A549 (cell line): ENCODE measurements around the gene FAM107B. TPM values are rescaled to one million over a fixed set of nuclear protein-coding genes. Genes with fewer than 3 reads are reported as not detected.

Experiments
- ATAC-seq, 2 experiments: fragments of 200-7000 bp in 1 of 2; fragments of >200 bp in 1 of 2; cut with Nextera tagmentation in 1 of 2; cut with Tn5 transposase in 1 of 2; 3 replicates each; pipeline versions ENCODE4 v1.8.0 to v1.9.1; 2018 to 2020; ENCODE audit warnings: mild to moderate bottlenecking in 1 of 2, moderate library complexity in 1 of 2
- CTCF ChIA-PET: fragments of 300-600 bp; sonication (Branson Sonifier 250); formaldehyde crosslinking; extraction: SDS; loops from one replicate; lab custom pipeline; 2021; ENCODE audit warnings: antibody characterized with exemption, inconsistent platforms; lab: Yijun Ruan, JAX
- POLR2A ChIA-PET: fragments of 350-600 bp; formaldehyde crosslinking; extraction: SDS; loops from one replicate; lab custom pipeline; 2021; ENCODE audit warnings: antibody characterized with exemption, inconsistent platforms; lab: Yijun Ruan, JAX
- DNase-seq, 2 experiments: peaks; one replicate each; pipeline versions ENCODE4 v3.0.0 to v3.0.0-alpha.2; 2011 to 2016; ENCODE audit warnings: low read depth in 1 of 2, low spot score in 1 of 2
- FAIRE-seq: peaks from 2 replicates; lab custom pipeline; 2011; peaks lifted over from hg19 to GRCh38; lab: Jason Lieb, UNC
- H3K27ac ChIP-seq, 2 experiments: fragments of >200 bp; sonication (Bioruptor Twin); formaldehyde crosslinking; 3 replicates each; pipeline ENCODE4 v1.5.1; 2016 to 2017
- H3K4me1 ChIP-seq: fragments of >200 bp; sonication (Bioruptor Twin); formaldehyde crosslinking; 3 replicates; pipeline ENCODE4 v1.6.1; 2016
- H3K4me2 ChIP-seq: fragments of >200 bp; sonication (Bioruptor Twin); formaldehyde crosslinking; 3 replicates; pipeline ENCODE4 v1.6.1; 2016
- H3K4me3 ChIP-seq: fragments of >200 bp; sonication (Bioruptor Twin); formaldehyde crosslinking; 3 replicates; pipeline ENCODE4 v1.5.1; 2016
- H3K9me3 ChIP-seq: fragments of >200 bp; sonication (Bioruptor Twin); formaldehyde crosslinking; 3 replicates; pipeline ENCODE4 v1.6.1; 2016
- CHD2 ChIP-seq: fragments of 150-350 bp; IDR thresholded peaks from 2 replicates; pipeline ENCODE4 v1.6.1; 2014; ENCODE audit warnings: low read length; ENCODE audit not compliant: partially characterized antibody
- EP300 ChIP-seq, 2 experiments: fragments of >200 bp; sonication (Bioruptor Twin); formaldehyde crosslinking; IDR thresholded peaks; 2 replicates in 1 of 2; 3 replicates in 1 of 2; pipeline ENCODE4 v1.6.1; 2016 to 2017
- GATA3 ChIP-seq: IDR thresholded peaks from 2 replicates; pipeline ENCODE4 v1.6.1; 2012; ENCODE audit warnings: borderline replicate concordance
- HOXB5 ChIP-seq: fragments of 250-450 bp; sonication (Bioruptor Pico); IDR thresholded peaks from 2 replicates; pipeline ENCODE4 v1.5.0; 2020; ENCODE audit warnings: mild to moderate bottlenecking, moderate library complexity
- JUN ChIP-seq, 2 experiments: fragments of >200 bp; sonication (Bioruptor Twin); formaldehyde crosslinking; IDR thresholded peaks; 2 replicates in 1 of 2; 3 replicates in 1 of 2; pipeline ENCODE4 v1.6.1; 2016 to 2017
- NPAS2 ChIP-seq: fragments of 250-450 bp; sonication (Bioruptor Pico); IDR thresholded peaks from 2 replicates; pipeline ENCODE4 v1.8.0; 2022; ENCODE audit warnings: mild to moderate bottlenecking, moderate library complexity, borderline replicate concordance
- POLR2AphosphoS2 ChIP-seq: conservative IDR thresholded peaks from 2 replicates; pipeline ENCODE4 v1.6.1; 2012; ENCODE audit warnings: low read length, improper control_type of control experiment, inconsistent platforms
- RCOR1 ChIP-seq: fragments of 150-350 bp; IDR thresholded peaks from 2 replicates; pipeline ENCODE4 v1.6.1; 2014; ENCODE audit warnings: antibody characterized with exemption, low read length, low read depth
- RFX5 ChIP-seq: fragments of 450-650 bp; IDR thresholded peaks from 2 replicates; pipeline ENCODE4 v1.7.1; 2014; ENCODE audit warnings: antibody characterized with exemption, mild to moderate bottlenecking, moderate library complexity
- RNF2 ChIP-seq: fragments of 200-600 bp; sonication (generic); IDR thresholded peaks from 2 replicates; pipeline ENCODE4 v1.6.1; 2016; ENCODE audit warnings: low read depth, mild to moderate bottlenecking, antibody characterized with exemption, moderate library complexity, borderline replicate concordance
- SMC3 ChIP-seq: fragments of >200 bp; sonication (Bioruptor Twin); formaldehyde crosslinking; IDR thresholded peaks from 3 replicates; pipeline ENCODE4 v1.6.1; 2018; ENCODE audit warnings: inconsistent platforms
- SREBF2 ChIP-seq: fragments of 450-650 bp; IDR thresholded peaks from 2 replicates; pipeline ENCODE4 v1.6.1; 2014; ENCODE audit warnings: mild to moderate bottlenecking, moderate library complexity
- TFCP2L1 ChIP-seq: fragments of 250-450 bp; sonication (Bioruptor Pico); IDR thresholded peaks from 2 replicates; pipeline ENCODE4 v1.5.0; 2021; ENCODE audit warnings: mild to moderate bottlenecking
- WGBS: methylation state at CpG from one replicate; pipeline ENCODE4 v1.1.6; 2017; ENCODE audit errors: missing lambda C conversion rate; 5-methylcytosine and 5-hydroxymethylcytosine counted together
- polyA plus RNA-seq, 4 experiments: library from polyadenylated mRNA; depleted of rRNA in 3 of 4; stranded (reverse); fragments of >200 nt; fragmentation: RNase III in 1 of 4; extraction: RNeasy Plus Mini Kit Qiagen cat#74134 plus additional on column Dnase treatment in 1 of 4; gene quantifications; 2 replicates in 3 of 4; 3 replicates in 1 of 4; pipeline ENCODE4 v1.2.3, GENCODE V29; 2011 to 2017
- TF ChIP-seq, protein P1 (sequence below): fragments of >200 bp; sonication (Bioruptor Twin); formaldehyde crosslinking; IDR thresholded peaks from 3 replicates; pipeline ENCODE4 v1.6.1; 2016
- TF ChIP-seq, protein P2 (sequence below): fragments of 250-450 bp; sonication (Bioruptor Pico); IDR thresholded peaks from 2 replicates; pipeline ENCODE4 v1.5.0; 2020; ENCODE audit warnings: low read depth, mild to moderate bottlenecking, moderate library complexity

Gene FAM107B
- polyA plus RNA-seq, 2 of the 4 experiments (the other 2 are of a cell fraction) = 99.9 to 173 TPM

DNA sequence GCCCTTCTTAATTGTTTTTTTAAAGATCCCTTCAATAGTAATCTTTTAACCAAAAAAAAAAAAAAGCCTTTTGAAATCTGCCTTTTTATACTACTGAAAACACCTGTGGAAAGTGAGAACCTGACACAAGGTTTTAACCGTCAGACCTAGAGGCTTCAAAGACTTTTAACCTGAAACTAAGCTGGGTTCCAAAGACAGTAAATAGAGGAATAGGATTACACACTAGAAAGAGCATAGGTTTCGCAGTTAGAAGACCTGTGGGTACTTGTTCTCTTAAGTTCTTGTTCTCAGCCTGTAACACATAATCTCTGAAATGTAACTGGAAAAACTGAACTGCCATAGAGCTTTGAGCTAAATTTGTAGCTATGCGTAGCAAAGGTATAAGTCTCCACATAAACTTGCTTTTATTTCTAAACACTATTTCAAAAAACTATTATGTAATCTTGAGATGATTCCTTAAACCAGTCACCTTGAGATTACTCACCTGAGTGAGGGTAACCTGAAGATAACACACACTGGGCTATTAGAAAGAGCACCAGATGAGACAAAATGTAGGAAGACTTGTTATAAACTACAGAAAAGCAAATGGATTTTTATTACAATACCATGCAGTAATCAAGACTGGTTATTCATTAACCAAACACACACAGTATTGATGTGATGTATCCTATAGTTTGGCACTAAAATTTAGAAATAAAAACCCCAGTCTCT is 247.4 kb downstream of the FAM107B start:
- peak overlapping the region; percentile 17; the same call in 2 of the 3 replicates for H3K4me2 ChIP-seq
- TF ChIP-seq, protein P1, sequence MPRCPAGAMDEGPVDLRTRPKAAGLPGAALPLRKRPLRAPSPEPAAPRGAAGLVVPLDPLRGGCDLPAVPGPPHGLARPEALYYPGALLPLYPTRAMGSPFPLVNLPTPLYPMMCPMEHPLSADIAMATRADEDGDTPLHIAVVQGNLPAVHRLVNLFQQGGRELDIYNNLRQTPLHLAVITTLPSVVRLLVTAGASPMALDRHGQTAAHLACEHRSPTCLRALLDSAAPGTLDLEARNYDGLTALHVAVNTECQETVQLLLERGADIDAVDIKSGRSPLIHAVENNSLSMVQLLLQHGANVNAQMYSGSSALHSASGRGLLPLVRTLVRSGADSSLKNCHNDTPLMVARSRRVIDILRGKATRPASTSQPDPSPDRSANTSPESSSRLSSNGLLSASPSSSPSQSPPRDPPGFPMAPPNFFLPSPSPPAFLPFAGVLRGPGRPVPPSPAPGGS = no peak
- 94% methylated on average over 3 of the region's 3 CpGs for WGBS
- FAIRE-seq (no peak), ATAC-seq (no peak), DNase-seq (no peak)
- no peak overlapping the region for H3K27ac ChIP-seq
- ChIA-PET CTCF (interaction anchor here (1.5 to 1.7 kb wide), 2 partner anchors 9 to 15 kb away, joined by 3 to 4 read pairs; no protein-coding TSS in a partner anchor), POLR2A (no interaction called here)
- H3K9me3 ChIP-seq = no peaks in the 10 kb centered on the region
- no peak overlapping the region for H3K4me3 ChIP-seq
- H3K4me1 ChIP-seq = peaks cover 73% of the 10 kb centered on the region

DNA sequence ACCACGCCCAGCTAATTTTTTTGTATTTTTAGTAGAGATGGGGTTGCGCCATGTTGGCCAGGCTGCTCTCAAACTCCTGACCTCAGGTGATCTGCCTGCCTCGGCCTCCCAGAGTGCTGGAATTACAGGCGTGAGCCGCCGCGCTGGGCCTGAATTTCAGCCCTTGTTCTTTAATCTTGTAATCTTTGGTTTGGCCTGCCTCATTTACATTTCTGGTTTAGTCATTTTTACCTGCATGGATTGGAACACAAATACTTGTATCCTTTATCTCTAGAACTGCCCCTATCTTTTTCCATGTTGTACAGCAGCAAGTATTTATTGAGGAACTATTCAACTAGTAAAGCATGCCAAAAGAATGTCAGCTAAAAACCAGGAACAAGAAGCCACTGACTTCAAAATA is 248.4 kb downstream of the FAM107B start:
- no peak for DNase-seq
- no peaks in the 10 kb centered on the region for H3K9me3 ChIP-seq
- FAIRE-seq = no peak
- peaks cover 63% of the 10 kb centered on the region for H3K4me1 ChIP-seq
- ChIA-PET CTCF (interaction anchor here (0.6 to 1.7 kb wide), 4 partner anchors 10 to 626 kb away, joined by 3 to 5 read pairs (median 4); no protein-coding TSS in a partner anchor), POLR2A (no interaction called here)
- no peak overlapping the region for H3K27ac ChIP-seq
- no peak overlapping the region for H3K4me3 ChIP-seq
- TF ChIP-seq, protein P2, sequence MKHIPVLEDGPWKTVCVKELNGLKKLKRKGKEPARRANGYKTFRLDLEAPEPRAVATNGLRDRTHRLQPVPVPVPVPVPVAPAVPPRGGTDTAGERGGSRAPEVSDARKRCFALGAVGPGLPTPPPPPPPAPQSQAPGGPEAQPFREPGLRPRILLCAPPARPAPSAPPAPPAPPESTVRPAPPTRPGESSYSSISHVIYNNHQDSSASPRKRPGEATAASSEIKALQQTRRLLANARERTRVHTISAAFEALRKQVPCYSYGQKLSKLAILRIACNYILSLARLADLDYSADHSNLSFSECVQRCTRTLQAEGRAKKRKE (CRISPR knock-in tag) = no peak
- TF ChIP-seq RCOR1 = no peak
- TF ChIP-seq SMC3 = no peak
- no peak for TF ChIP-seq NPAS2 (CRISPR knock-in tag)
- no peak for TF ChIP-seq RFX5
- TF ChIP-seq, protein P1 = no peak
- TF ChIP-seq SREBF2 = no peak
- no peak for TF ChIP-seq RNF2
- TF ChIP-seq GATA3 = no peak
- no peak for TF ChIP-seq HOXB5 (CRISPR knock-in tag)
- no peak for TF ChIP-seq CHD2
- no peak for TF ChIP-seq POLR2AphosphoS2
- no peak for TF ChIP-seq EP300 (IDR thresholded peaks at IDR 0.05)
- TF ChIP-seq TFCP2L1 (CRISPR knock-in tag) = no peak
- no peak for ATAC-seq
- WGBS = 94% methylated on average over 7 of the region's 7 CpGs
- no peak overlapping the region for H3K4me2 ChIP-seq

DNA sequence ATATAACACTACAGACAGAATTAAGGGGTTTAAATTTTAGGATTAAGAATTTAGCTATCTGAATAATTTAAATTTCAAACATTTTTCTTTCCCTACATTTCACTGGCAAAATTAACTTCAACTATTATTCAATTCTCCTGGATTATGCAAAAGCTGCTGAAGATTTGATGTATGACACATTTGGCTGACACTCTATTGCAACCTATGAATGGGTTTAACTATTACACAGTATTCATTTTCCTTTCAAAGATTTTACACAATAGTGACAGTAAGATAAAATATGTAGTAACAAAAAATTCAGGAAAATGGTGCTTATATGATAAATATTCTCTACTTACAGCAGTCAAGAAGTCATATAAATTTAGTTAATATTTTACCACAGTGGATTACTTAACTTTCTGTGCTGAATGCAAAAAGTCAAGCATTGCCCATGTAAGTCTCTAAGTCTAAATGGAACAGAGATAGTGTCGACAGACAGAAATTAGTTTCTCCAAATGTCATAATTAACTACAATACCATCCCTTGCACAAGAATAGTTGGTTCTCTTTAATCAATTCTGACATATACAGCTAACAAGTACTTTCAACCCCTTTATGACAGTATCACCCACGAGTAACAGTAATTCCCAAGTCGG is 249.9 kb downstream of the FAM107B start:
- ChIA-PET CTCF (interaction anchor here (1.1 to 1.7 kb wide), 3 partner anchors 12 to 299 kb away, joined by 3 to 7 read pairs (median 3); no protein-coding TSS in a partner anchor), POLR2A (interaction anchor here (0.5 kb wide), 1 partner anchor 101 kb away, joined by 4 read pairs; no protein-coding TSS in a partner anchor)
- no peak for TF ChIP-seq JUN (IDR thresholded peaks at IDR 0.05)
- 84% methylated on average over 3 of the region's 3 CpGs for WGBS
- FAIRE-seq (no peak), ATAC-seq (no peak), DNase-seq (no peak)
- peaks cover 49% of the 10 kb centered on the region for H3K4me1 ChIP-seq
- no peak overlapping the region for H3K4me3 ChIP-seq
- no peak overlapping the region for H3K27ac ChIP-seq
- H3K4me2 ChIP-seq = peak overlapping the region; percentile 23
- H3K9me3 ChIP-seq = no peaks in the 10 kb centered on the region
